GM23248 (cell line): ENCODE measurements around the gene FBXO44.

ENCODE experiments used
- EZH2 ChIP-seq: fragments of 200-600 bp; sonication (generic); IDR thresholded peaks from 2 replicates; pipeline ENCODE4 v1.6.1; 2018; ENCODE audit warnings: antibody characterized with exemption, mild to moderate bottlenecking; ENCODE audit not compliant: insufficient read depth, poor library complexity, severe bottlenecking
- EZH2phosphoT487 ChIP-seq: fragments of 200-600 bp; sonication (generic); IDR thresholded peaks from 2 replicates; pipeline ENCODE4 v1.6.1; 2018; ENCODE audit warnings: antibody characterized with exemption, moderate library complexity, mild to moderate bottlenecking, low read depth; ENCODE audit not compliant: insufficient read depth

DNA sequence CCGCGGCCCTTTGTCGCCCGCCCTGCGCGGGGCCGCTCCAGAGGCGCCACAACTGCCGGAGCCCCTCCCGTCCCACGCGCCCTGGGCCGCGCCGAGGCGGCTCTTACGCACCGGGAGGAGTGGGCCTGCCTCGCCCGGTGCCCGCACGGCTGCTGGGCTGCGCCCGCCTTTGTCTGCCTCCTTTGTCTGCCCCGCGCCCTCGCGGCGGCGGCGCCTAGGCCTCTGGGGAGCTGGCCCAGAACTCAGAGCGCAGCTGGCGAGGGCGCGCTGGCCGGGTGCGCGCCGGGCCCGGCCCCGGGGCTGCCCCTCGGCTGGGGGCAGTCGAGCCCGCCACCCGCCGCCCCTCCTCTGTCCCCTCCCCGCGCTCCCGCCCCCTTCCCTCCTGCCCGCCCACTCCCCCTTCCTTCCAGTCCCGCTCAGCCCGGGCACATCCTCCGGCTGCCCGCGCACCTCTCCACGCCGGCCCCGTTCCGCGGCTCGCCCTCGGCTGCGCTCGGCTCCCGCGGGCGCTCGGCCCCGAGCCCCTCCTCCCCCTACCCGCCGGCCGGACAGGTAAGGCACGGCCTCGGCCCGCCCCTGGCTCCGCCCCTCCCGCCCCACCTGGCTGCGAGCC lies 36.7 kb downstream of the FBXO44 start, which contains the start of gene DRAXIN:
- TF ChIP-seq EZH2phosphoT487 (0 out of 2 replicates have a peak, but pooled peaks have one; percentile 47), EZH2 (no peak)
